ENCODE data around the gene ATRX. TPM values are rescaled to one million over a fixed set of nuclear protein-coding genes. Genes with fewer than 3 reads are reported as not detected.
"Not testable (repeated sequence)": the region's sequence is repeated elsewhere in the genome, so short reads cannot be mapped to it uniquely, and the experiment has no call there.

Gene ATRX
- total RNA-seq, 1 donor, result 80.3 TPM

DNA sequence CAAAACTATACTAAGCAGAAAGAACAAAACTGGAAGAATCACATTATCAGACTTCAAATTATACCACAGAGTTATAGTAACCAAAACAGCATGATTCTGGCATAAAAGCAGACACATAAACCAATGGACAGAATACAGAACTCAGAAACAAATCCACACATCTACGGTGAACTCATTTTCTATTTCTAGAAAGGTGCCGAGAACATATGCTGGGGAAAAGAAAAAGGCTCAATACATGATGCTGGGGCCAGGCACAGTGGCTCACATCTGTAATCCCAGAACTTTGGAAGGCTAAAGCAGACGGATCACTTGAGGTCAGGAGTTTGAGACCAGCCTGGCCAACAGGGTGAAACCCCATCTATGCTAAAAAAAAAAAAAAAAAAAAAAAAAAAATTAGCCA is 52.7 kb downstream of the ATRX start:
- Histone ChIP-seq H3K36me3 (ENCODE audit: insufficient read depth, low read length) (no peaks in the 10 kb centered on the region), H3K27me3 (ENCODE audit: insufficient read depth, low read length) (no peaks in the 10 kb centered on the region), H3K27ac (ENCODE audit: low read depth, low read length) (no peak overlapping the region), H3K4me3 (ENCODE audit: insufficient read depth, low read length) (no peak overlapping the region), H3K4me2 (ENCODE audit: insufficient read depth, low read length) (no peak overlapping the region), H3K79me2 (ENCODE audit: insufficient read depth, low read length) (peaks cover 62% of the 10 kb centered on the region), H3K9me3 (ENCODE audit: low read depth, low read length) (no peaks in the 10 kb centered on the region), H3K4me1 (ENCODE audit: insufficient read depth, low read length) (no peaks in the 10 kb centered on the region), H4K20me1 (ENCODE audit: insufficient read depth, low read length) (peaks cover 17% of the 10 kb centered on the region), H2AFZ (ENCODE audit: low read length) (no peak overlapping the region)
- DNase-seq (ENCODE audit: insufficient read length, low spot score, missing footprints), result no peak
- no peak for TF ChIP-seq CTCF (IDR thresholded peaks at IDR 0.05; ENCODE audit: extremely low read depth, low read depth, low read length)

- no peak for TF ChIP-seq CTCF (IDR thresholded peaks at IDR 0.05; ENCODE audit: extremely low read depth, low read depth, low read length)
- Histone ChIP-seq H3K79me2 (ENCODE audit: insufficient read depth, low read length) (peaks cover 67% of the 10 kb centered on the region), H4K20me1 (ENCODE audit: insufficient read depth, low read length) (peaks cover 17% of the 10 kb centered on the region)
Observed at GRCh38 chrX:77731821-77732419, 54.1 kb downstream of the ATRX start.

GRCh38 chrX:77726095-77726494 is 59.9 kb downstream of the ATRX start:
- H3K9me3 ChIP-seq (ENCODE audit: low read depth, low read length), result not testable (repeated sequence)

More at GRCh38 chrX:77731821-77732419, 54.1 kb downstream of the ATRX start:
- Histone ChIP-seq H3K36me3 (ENCODE audit: insufficient read depth, low read length) (no peaks in the 10 kb centered on the region), H3K9me3 (ENCODE audit: low read depth, low read length) (no peaks in the 10 kb centered on the region), H3K4me2 (ENCODE audit: insufficient read depth, low read length) (no peak overlapping the region), H2AFZ (ENCODE audit: low read length) (no peak overlapping the region), H3K4me3 (ENCODE audit: insufficient read depth, low read length) (no peak overlapping the region), H3K27ac (ENCODE audit: low read depth, low read length) (no peak overlapping the region), H3K27me3 (ENCODE audit: insufficient read depth, low read length) (no peaks in the 10 kb centered on the region), H3K4me1 (ENCODE audit: insufficient read depth, low read length) (no peaks in the 10 kb centered on the region)
- DNase-seq (ENCODE audit: insufficient read length, low spot score, missing footprints), result no peak

GRCh38 chrX:77723681-77724080 is 62.3 kb downstream of the ATRX start:
- no peak for TF ChIP-seq CTCF (IDR thresholded peaks at IDR 0.05; ENCODE audit: extremely low read depth, low read depth, low read length)
- Histone ChIP-seq H3K79me2 (ENCODE audit: insufficient read depth, low read length) (peaks cover 73% of the 10 kb centered on the region), H2AFZ (ENCODE audit: low read length) (no peak overlapping the region), H3K27ac (ENCODE audit: low read depth, low read length) (no peak overlapping the region), H3K4me2 (ENCODE audit: insufficient read depth, low read length) (no peak overlapping the region), H3K27me3 (ENCODE audit: insufficient read depth, low read length) (no peaks in the 10 kb centered on the region), H3K4me3 (ENCODE audit: insufficient read depth, low read length) (no peak overlapping the region), H3K4me1 (ENCODE audit: insufficient read depth, low read length) (no peaks in the 10 kb centered on the region), H3K36me3 (ENCODE audit: insufficient read depth, low read length) (no peaks in the 10 kb centered on the region), H3K9me3 (ENCODE audit: low read depth, low read length) (no peaks in the 10 kb centered on the region), H4K20me1 (ENCODE audit: insufficient read depth, low read length) (peaks cover 18% of the 10 kb centered on the region)
- DNase-seq (ENCODE audit: insufficient read length, low spot score, missing footprints), result no peak

More at GRCh38 chrX:77726095-77726494, 59.9 kb downstream of the ATRX start:
- H3K4me2 ChIP-seq (ENCODE audit: insufficient read depth, low read length); H2AFZ ChIP-seq (ENCODE audit: low read length); DNase-seq (ENCODE audit: insufficient read length, low spot score, missing footprints); H3K4me3 ChIP-seq (ENCODE audit: insufficient read depth, low read length); H3K36me3 ChIP-seq (ENCODE audit: insufficient read depth, low read length); H3K27ac ChIP-seq (ENCODE audit: low read depth, low read length); H3K27me3 ChIP-seq (ENCODE audit: insufficient read depth, low read length); H3K4me1 ChIP-seq (ENCODE audit: insufficient read depth, low read length): not testable (repeated sequence)
- H3K79me2 ChIP-seq (ENCODE audit: insufficient read depth, low read length), result peaks cover 64% of the 10 kb centered on the region
- H4K20me1 ChIP-seq (ENCODE audit: insufficient read depth, low read length), result peaks cover 13% of the 10 kb centered on the region
